GM21447 (cell line): ENCODE data around the gene SLCO3A1.

Source experiments
- ATAC-seq: cut with Tn5 transposase; IDR thresholded peaks from one replicate; pipeline ENCODE4 v1.9.1; 2021; ENCODE audit not compliant: unreplicated experiment

SLCO3A1 gene

DNA sequence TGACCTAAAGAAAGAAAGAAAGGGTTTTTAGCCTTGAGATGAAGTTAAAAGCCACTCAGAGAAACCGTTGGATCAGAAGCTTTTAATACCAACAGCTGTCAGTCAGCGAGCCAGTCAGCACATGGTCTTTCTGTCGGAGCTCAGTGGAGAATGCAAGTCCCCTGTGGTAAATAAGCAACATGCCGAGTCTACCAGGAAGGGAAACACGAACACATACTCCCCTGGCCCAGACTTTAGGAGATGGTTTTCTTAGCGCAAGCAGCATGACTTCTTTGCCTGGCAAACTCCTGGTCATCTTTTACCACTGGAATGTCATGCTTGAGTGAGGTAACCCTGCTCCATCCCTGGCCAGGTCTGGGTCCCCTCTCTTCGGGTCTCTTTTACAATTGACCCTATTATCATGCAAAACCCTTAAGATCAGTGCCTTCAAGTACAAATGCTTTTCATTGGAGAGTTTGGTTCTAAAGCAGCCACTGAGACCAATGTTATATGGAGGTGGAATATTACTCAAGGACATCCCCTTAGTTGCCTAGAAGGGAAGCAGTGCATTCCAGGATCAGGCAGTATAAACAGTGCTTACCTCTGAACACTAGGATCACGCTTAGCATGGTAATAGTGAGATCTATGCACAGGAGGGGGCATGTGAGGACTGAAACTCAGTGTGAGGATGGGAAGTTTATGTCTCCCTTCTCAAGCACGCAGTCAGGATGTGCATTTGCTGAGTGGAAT lies 28.2 kb downstream of the SLCO3A1 start:
- no peak for ATAC-seq

GRCh38 chr15:91882858-91883586 lies 29.5 kb downstream of the SLCO3A1 start:
- no peak for ATAC-seq

DNA sequence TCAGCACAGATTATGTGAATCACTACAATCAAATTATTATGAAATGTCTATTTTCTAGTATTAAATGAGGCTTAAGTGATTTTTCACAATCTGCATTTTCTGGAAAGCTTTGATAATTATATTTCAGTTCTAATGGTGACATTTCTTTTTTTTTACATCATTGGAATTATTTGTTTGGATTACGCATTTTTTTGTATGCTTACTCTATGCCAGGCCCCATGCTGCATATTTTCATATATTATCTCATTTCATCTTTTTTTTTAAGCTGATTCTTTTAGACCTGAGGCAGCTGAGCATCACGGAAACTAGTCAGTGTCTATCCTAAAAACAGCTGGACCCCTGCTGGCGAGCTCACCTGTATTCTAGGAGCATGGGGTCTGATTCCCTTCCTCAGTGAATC lies 31.1 kb downstream of the SLCO3A1 start:
- ATAC-seq: no peak

- no peak for ATAC-seq
These were observed 31.5 kb downstream of the SLCO3A1 start for GRCh38 chr15:91885054-91885453.

DNA sequence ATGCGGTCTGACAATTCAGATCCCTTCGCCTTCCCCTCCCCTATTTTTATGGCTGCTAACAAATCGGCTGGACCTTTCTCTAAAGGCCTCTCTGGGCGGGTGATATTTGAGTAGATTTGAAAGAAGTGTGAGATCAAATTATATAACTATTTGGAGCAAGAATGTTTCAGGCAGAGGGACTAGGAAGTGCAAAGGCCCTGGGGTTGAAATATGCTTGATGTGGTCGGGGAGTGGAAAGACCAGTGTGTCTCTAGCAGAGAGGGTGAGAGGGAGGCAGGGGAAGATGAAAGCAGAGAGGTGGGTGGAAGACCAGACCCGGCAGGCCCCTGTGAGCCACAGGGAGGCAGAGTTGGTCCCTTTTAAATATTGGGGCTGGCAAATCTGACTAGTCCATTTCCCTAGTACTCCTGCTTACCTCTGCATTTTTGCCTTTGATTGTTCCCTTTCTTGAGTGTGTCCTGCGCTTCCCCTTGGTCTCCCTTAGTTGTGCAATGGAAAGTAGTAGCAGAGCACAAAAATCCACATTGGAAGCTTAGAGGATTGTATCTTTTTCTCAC lies 32.3 kb downstream of the SLCO3A1 start:
- ATAC-seq: no peak

GRCh38 chr15:91886878-91887277 lies 33.4 kb downstream of the SLCO3A1 start:
- ATAC-seq: no peak

GRCh38 chr15:91887321-91887720 lies 33.8 kb downstream of the SLCO3A1 start:
- ATAC-seq: no peak

DNA sequence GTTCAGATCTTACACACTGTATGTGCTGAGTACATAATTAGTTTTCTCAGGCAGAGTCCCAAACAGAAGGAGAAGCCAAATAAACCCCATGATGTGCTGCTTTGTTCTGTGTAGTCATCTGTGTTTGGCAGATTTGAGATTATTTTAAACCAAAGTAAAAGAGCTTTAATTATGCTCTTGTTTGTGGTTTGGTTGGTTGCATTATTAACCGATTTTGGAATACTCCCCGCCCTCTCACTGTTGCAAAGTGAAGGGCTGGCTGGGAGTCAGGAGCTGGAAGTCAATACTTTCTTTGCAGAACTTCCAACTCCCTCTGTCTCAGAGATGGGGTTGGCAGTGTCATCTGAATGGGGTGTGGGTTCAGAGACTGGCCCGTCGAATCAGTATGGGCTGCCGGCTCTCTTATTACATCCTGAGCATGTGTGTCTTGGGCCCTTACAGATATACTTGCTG lies 34.4 kb downstream of the SLCO3A1 start:
- no peak for ATAC-seq

- no peak for ATAC-seq
These were observed 35.8 kb downstream of the SLCO3A1 start for GRCh38 chr15:91889111-91889815.

DNA sequence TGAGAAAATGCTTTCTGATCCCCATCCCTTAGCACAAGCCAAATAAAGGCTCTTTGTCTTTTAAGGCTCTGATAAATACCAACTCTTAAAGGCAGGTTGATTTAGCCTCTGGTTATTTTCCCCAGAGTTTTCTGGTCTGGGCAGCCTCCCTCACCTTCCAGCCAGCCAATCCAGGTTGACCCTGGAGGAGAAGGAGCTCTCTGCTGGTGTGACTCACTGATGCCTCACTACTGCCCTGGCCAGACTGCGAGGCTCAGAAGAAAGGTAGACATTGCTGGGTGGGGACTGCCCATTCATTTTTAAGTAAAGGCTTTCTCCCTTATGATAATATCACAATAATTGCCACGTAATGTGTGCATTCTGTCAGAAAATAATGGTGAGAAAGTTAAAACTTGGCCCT lies 37.1 kb downstream of the SLCO3A1 start:
- no peak for ATAC-seq

DNA sequence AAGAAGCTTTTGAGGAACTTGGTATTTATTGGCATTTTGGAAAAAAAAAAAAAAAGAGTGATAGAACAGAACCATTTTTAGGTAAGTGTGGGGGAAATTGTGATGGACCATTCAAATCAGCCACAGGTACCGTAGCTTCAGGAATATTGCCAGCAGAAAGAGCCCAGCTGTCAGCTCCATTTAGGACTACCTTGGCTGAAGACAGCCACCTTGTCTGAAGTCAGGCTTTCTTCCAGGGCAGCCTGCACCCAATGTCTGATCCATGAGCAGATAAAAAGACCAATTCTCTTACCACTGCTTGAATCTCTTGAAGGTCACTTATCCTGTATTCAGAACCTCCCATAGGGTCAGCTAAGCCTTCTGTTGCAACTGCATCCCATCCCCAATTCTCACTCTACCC lies 37.6 kb downstream of the SLCO3A1 start:
- ATAC-seq: no peak

- no peak for ATAC-seq
These were observed 38.4 kb downstream of the SLCO3A1 start for GRCh38 chr15:91891788-91892345.

DNA sequence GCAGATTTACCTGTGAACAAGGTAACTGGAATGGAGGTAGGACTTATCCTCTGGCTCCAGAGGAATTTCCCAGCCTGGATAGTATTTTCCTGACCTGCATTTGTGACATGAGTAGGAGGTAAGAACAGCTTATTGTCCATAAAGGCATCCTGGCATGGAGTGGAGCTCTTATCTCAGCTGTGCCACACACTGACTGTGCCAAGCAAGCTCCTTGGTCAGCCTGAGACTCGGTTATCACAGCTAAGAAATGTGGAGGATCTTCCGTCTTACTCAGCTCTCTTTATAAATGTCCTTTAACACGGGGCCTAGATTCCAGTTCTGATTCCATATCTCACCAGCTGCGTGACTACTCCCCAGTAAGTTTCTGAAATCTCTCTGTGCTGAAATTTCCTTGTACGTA lies 38.9 kb downstream of the SLCO3A1 start:
- ATAC-seq: no peak

GRCh38 chr15:91894606-91895005 lies 41.1 kb downstream of the SLCO3A1 start:
- ATAC-seq: no peak

GRCh38 chr15:91895051-91895450 lies 41.5 kb downstream of the SLCO3A1 start:
- ATAC-seq: no peak

- ATAC-seq: no peak
These were observed 43.0 kb downstream of the SLCO3A1 start for GRCh38 chr15:91896341-91897055.

DNA sequence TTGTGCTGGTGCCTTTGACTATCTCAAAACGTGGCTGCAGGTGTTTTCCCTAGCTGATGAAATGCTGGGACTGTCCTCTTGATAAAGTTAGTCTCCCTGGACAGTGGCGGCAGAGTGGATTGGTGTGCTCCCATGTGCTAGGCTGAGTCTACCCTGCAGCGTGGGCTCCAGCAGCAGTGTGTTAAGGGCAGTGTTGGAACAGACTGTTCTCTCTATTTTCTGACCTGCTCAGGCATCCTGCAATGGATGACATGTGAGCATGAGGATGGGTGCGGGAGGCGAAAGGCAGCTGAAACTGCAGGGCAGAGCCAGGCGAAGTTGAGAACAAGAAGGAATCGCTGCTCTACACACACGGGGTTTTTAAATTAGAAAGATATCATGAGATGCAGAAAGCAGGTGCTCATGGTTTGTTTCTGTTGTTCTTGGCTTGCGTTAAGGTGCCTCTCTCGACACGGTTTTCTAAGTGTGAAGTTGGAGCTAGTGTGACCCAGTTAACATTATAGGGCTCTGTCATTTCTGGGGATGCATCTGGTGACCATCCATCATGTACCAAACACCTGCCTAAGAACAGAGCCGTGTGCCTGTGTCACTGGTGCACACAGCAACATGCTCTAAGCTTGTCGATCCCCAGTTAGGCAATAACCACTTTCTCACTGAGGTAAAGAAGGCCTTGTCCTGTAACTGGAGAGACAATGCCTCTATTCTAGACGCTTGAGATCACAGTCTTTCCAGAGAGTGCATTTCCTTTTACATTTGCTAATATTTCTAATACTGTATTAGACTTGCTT lies 44.3 kb downstream of the SLCO3A1 start:
- ATAC-seq: no peak

GRCh38 chr15:91898843-91899242 lies 45.3 kb downstream of the SLCO3A1 start:
- no peak for ATAC-seq

DNA sequence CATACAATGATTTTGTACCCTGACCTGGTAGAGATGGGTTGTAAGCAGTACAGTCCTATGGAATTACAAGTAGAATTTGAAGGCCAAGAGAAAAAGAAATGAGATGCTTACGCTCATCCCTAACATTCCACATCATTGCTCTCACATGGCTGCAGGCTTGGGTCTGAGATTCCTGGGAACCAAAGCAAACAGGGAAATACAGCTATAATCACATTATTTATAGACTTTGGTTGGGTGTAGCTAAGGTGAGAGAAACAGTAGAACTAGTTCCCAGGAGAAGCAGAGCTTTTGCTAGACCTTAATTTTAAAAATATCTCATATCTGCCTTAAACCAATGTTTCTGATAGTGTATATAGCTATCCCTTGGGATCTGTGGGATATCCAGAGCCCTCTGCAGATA lies 51.4 kb downstream of the SLCO3A1 start:
- ATAC-seq: no peak

- ATAC-seq: no peak
These were observed 54.9 kb downstream of the SLCO3A1 start for GRCh38 chr15:91908391-91908790.
